Breast epithelium (tissue), 3 donors: Measurements from ENCODE around the gene COL4A5.

Source experiments
- POLR2A ChIP-seq: fragments of 450-650 bp; IDR thresholded peaks from one replicate; pipeline ENCODE4 v1.6.1; 2016; ENCODE audit warnings: antibody characterized with exemption, mild to moderate bottlenecking, moderate library complexity
- POLR2AphosphoS5 ChIP-seq, 3 donors: sonication (generic); formaldehyde crosslinking; IDR thresholded peaks; one replicate each; pipeline ENCODE4 v1.6.1; 2017; ENCODE audit warnings: antibody characterized with exemption in 3 of 3
- TF ChIP-seq, protein P1 (sequence below), 3 donors: fragments of 450-650 bp; IDR thresholded peaks; one replicate each; pipeline ENCODE4 v1.5.1; 2016 to 2017; ENCODE audit warnings: antibody characterized with exemption in 3 of 3, mild to moderate bottlenecking in 3 of 3, moderate library complexity in 3 of 3

DNA sequence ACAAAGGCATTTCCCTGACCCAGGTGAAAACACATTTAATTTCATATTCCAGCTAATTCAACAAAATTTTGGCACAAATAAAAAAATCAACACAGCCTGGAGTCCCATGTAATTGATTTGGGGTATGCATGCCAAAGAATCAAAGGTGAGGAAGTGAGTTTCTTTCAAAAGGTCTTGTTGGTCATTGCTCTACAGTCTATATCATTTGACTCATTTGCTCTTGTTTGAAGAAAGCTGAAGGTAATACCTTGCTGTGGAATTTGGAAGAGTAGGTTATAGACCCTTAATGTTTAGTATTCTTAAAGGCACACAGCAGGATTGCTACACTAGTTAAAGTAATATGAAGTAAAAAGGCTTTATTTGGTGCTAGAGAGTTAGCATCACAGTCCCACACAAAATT lies 26.9 kb upstream of the COL4A5 start:
- TF ChIP-seq, protein P1, sequence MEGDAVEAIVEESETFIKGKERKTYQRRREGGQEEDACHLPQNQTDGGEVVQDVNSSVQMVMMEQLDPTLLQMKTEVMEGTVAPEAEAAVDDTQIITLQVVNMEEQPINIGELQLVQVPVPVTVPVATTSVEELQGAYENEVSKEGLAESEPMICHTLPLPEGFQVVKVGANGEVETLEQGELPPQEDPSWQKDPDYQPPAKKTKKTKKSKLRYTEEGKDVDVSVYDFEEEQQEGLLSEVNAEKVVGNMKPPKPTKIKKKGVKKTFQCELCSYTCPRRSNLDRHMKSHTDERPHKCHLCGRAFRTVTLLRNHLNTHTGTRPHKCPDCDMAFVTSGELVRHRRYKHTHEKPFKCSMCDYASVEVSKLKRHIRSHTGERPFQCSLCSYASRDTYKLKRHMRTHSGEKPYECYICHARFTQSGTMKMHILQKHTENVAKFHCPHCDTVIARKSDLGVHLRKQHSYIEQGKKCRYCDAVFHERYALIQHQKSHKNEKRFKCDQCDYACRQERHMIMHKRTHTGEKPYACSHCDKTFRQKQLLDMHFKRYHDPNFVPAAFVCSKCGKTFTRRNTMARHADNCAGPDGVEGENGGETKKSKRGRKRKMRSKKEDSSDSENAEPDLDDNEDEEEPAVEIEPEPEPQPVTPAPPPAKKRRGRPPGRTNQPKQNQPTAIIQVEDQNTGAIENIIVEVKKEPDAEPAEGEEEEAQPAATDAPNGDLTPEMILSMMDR (IDR thresholded peaks at IDR 0.05), result no peak
- no peak for TF ChIP-seq POLR2A
- no peak for TF ChIP-seq POLR2AphosphoS5 (IDR thresholded peaks at IDR 0.05)
